Omental fat pad (tissue), 4 donors: ENCODE data around the gene MSGN1. TPM values are rescaled to one million over a fixed set of nuclear protein-coding genes. Genes with fewer than 3 reads are reported as not detected.

Experiments used
- ATAC-seq: fragments of 150-250 bp; one replicate; pipeline ENCODE4 v1.9.1; 2016; ENCODE audit warnings: mild to moderate bottlenecking, moderate library complexity; ENCODE audit not compliant: low FRiP score
- DNase-seq: peaks from one replicate; pipeline ENCODE4 v3.0.0-alpha.2; 2019; ENCODE audit warnings: low spot score
- CTCF ChIP-seq, 3 donors: fragments of 450-650 bp; IDR thresholded peaks; one replicate each; pipeline ENCODE4 v1.5.1; 2016 to 2017; ENCODE audit warnings: antibody characterized with exemption in 3 of 3, mild to moderate bottlenecking in 3 of 3, moderate library complexity in 2 of 3
- total RNA-seq, 4 donors: library from RNA; depleted of rRNA; stranded (reverse); fragments of >200 nt; gene quantifications; one replicate each; pipeline ENCODE4 v1.1.0, GENCODE V29; 2016

Gene MSGN1
- total RNA-seq, 4 donors from 2014 or later, result not detected

GRCh38 chr2:17863539-17863938 lies 47.3 kb downstream of the MSGN1 start:
- ATAC-seq, result no peak
- no peak for DNase-seq
- no peak for TF ChIP-seq CTCF (IDR thresholded peaks at IDR 0.05)

GRCh38 chr2:17864676-17865075 lies 48.4 kb downstream of the MSGN1 start:
- no peak for ATAC-seq
- TF ChIP-seq CTCF (IDR thresholded peaks at IDR 0.05), result no peak
- no peak for DNase-seq

- no peak for TF ChIP-seq CTCF (IDR thresholded peaks at IDR 0.05)
- ATAC-seq (no peak), DNase-seq (no peak)
These were observed 50.9 kb downstream of the MSGN1 start for GRCh38 chr2:17867133-17867532.

Other genes with a start within 250 kb of the MSGN1 start
- 10 to 100 TPM in 3 of 4 donors, 1 to 10 TPM in 1; 8.9 to 18.6 (median 12.0) TPM for gene SMC6, start 62.6 kb upstream of the MSGN1 start, total RNA-seq
- gene GEN1, start 62.3 kb upstream of the MSGN1 start, total RNA-seq, result 1 to 10 TPM; 2.3 to 8.8 (median 6.7) TPM
- 10 to 100 TPM in 2 of 4 donors, 1 to 10 TPM in 2; 4.8 to 17.8 (median 9.5) TPM for gene KCNS3, start 62.2 kb downstream of the MSGN1 start, total RNA-seq